ENCODE measurements around the gene NMB.
"Not testable (repeated sequence)": the region's sequence is repeated elsewhere in the genome, so short reads cannot be mapped to it uniquely, and the experiment has no call there.

NMB gene

GRCh38 chr15:84658080-84658787 lies at the start of gene NMB:
TSS of gene NMB (minus strand) at chr15:84658199. CDS start at chr15:84658152, 47 bp downstream.
- peak; percentile 94 for DNase-seq

- no peak for DNase-seq
These were observed 45.8 kb upstream of the NMB start for GRCh38 chr15:84703808-84704207.

GRCh38 chr15:84702961-84703482 lies 45.0 kb upstream of the NMB start:
- DNase-seq: peak; percentile 30

- DNase-seq: no peak
These were observed 41.7 kb upstream of the NMB start for GRCh38 chr15:84699538-84700191.

GRCh38 chr15:84697236-84697990 lies 39.4 kb upstream of the NMB start:
- DNase-seq: no peak

- DNase-seq: no peak
These were observed 38.8 kb upstream of the NMB start for GRCh38 chr15:84696757-84697156.

GRCh38 chr15:84690342-84690741 lies 32.3 kb upstream of the NMB start:
- no peak for DNase-seq

- no peak for DNase-seq
These were observed 31.9 kb upstream of the NMB start for GRCh38 chr15:84689858-84690257.

- not testable (repeated sequence) for DNase-seq
These were observed 28.4 kb upstream of the NMB start for GRCh38 chr15:84686446-84686845.

- peak; percentile 53 for DNase-seq
These were observed 27.3 kb upstream of the NMB start for GRCh38 chr15:84685304-84685703.

GRCh38 chr15:84684092-84684491 lies 26.1 kb upstream of the NMB start:
- no peak for DNase-seq

- DNase-seq: no peak
These were observed 23.8 kb upstream of the NMB start for GRCh38 chr15:84681831-84682230.

- DNase-seq: no peak
These were observed 13.2 kb upstream of the NMB start for GRCh38 chr15:84671211-84671610.

- no peak for DNase-seq
These were observed 11.7 kb upstream of the NMB start for GRCh38 chr15:84669726-84670125.

- no peak for DNase-seq
These were observed 10.4 kb upstream of the NMB start for GRCh38 chr15:84668221-84668982.

GRCh38 chr15:84666373-84666772 lies 8.4 kb upstream of the NMB start:
- DNase-seq: no peak

GRCh38 chr15:84661001-84661400 lies 3.0 kb upstream of the NMB start:
- no peak for DNase-seq

GRCh38 chr15:84659904-84660781 lies 2.1 kb upstream of the NMB start:
- no peak for DNase-seq

- no peak for DNase-seq
These were observed 901 bp upstream of the NMB start for GRCh38 chr15:84658788-84659411.

GRCh38 chr15:84657748-84658079 lies 285 bp downstream of the NMB start:
- DNase-seq: no peak

- no peak for DNase-seq
These were observed 1.0 kb downstream of the NMB start for GRCh38 chr15:84656972-84657371.
